Activated gamma-delta T cell treated with anti-CD3 and anti-CD28 coated beads, Interleukin-2, amount 50 U/mL, for 16 hours (primary cell): ENCODE results near the gene RMND5A.
A peak's percentile ranks its signal among the peaks of the same experiment; 100 is the strongest.
"Not testable (repeated sequence)": the region's sequence is repeated elsewhere in the genome, so short reads cannot be mapped to it uniquely, and the experiment has no call there.

Source experiments
- DNase-seq: peaks from one replicate; pipeline ENCODE4 v3.0.0-alpha.2; 2020; ENCODE audit warnings: low read depth

Gene RMND5A

GRCh38 chr2:86719637-86720539 lies at the start of gene RMND5A:
TSS of gene RMND5A (plus strand) at chr2:86720291. CDS start at chr2:86720668, 377 bp downstream.
- peak; percentile 90 for DNase-seq

GRCh38 chr2:86671337-86671981 lies 48.6 kb upstream of the RMND5A start:
- no peak for DNase-seq

- DNase-seq = no peak
Measured at GRCh38 chr2:86672027-86672545, 48.0 kb upstream of the RMND5A start.

- DNase-seq = no peak
Measured at GRCh38 chr2:86673011-86673410, 47.1 kb upstream of the RMND5A start.

- DNase-seq = no peak
Measured at GRCh38 chr2:86673986-86674670, 46.0 kb upstream of the RMND5A start.

GRCh38 chr2:86675104-86675503 lies 45.0 kb upstream of the RMND5A start:
- DNase-seq = no peak

GRCh38 chr2:86675511-86676015 lies 44.5 kb upstream of the RMND5A start:
- no peak for DNase-seq

- DNase-seq = no peak
Measured at GRCh38 chr2:86677816-86678215, 42.3 kb upstream of the RMND5A start.

- no peak for DNase-seq
Measured at GRCh38 chr2:86679036-86679435, 41.1 kb upstream of the RMND5A start.

GRCh38 chr2:86685351-86685750 lies 34.7 kb upstream of the RMND5A start:
- DNase-seq = no peak

GRCh38 chr2:86686460-86686859 lies 33.6 kb upstream of the RMND5A start:
- DNase-seq = no peak

GRCh38 chr2:86686905-86687304 lies 33.2 kb upstream of the RMND5A start:
- DNase-seq = no peak

GRCh38 chr2:86695053-86695691 lies 24.9 kb upstream of the RMND5A start:
- no peak for DNase-seq

- no peak for DNase-seq
Measured at GRCh38 chr2:86697551-86698104, 22.5 kb upstream of the RMND5A start.

GRCh38 chr2:86700690-86701089 lies 19.4 kb upstream of the RMND5A start:
- DNase-seq = no peak

GRCh38 chr2:86703704-86704361 lies 16.3 kb upstream of the RMND5A start:
- DNase-seq = no peak

- no peak for DNase-seq
Measured at GRCh38 chr2:86704459-86704971, 15.6 kb upstream of the RMND5A start.

GRCh38 chr2:86706220-86706619 lies 13.9 kb upstream of the RMND5A start:
- DNase-seq = no peak

- DNase-seq = no peak
Measured at GRCh38 chr2:86706935-86707334, 13.2 kb upstream of the RMND5A start.

GRCh38 chr2:86708126-86708525 lies 12.0 kb upstream of the RMND5A start:
- DNase-seq = not testable (repeated sequence)
